Measurements from ENCODE around the gene RENBP.

The RENBP gene

GRCh38 chrX:153961292-153961691, 16.8 kb upstream of the RENBP start:
- in situ Hi-C loops (cut with MboI; ENCODE audit: low pct_unique_long_range_greater_than_20kb, low sequenced_read_pairs, unreplicated experiment), result no loop called here
- no peak for DNase-seq (ENCODE audit: low spot score)
- no peak for TF ChIP-seq CTCF (IDR thresholded peaks at IDR 0.05; ENCODE audit: extremely low read depth, insufficient read depth, missing control alignments)

GRCh38 chrX:153960786-153961185, 16.3 kb upstream of the RENBP start:
- in situ Hi-C loops (cut with MboI; ENCODE audit: low pct_unique_long_range_greater_than_20kb, low sequenced_read_pairs, unreplicated experiment), result no loop called here
- no peak for TF ChIP-seq CTCF (IDR thresholded peaks at IDR 0.05; ENCODE audit: extremely low read depth, insufficient read depth, missing control alignments)
- DNase-seq (ENCODE audit: low spot score), result no peak

GRCh38 chrX:153960077-153960476, 15.6 kb upstream of the RENBP start:
- TF ChIP-seq CTCF (IDR thresholded peaks at IDR 0.05; ENCODE audit: extremely low read depth, insufficient read depth, missing control alignments), result no peak
- no peak for DNase-seq (ENCODE audit: low spot score)
- in situ Hi-C loops (cut with MboI; ENCODE audit: low pct_unique_long_range_greater_than_20kb, low sequenced_read_pairs, unreplicated experiment), result no loop called here

- DNase-seq (ENCODE audit: low spot score), result no peak
- TF ChIP-seq CTCF (IDR thresholded peaks at IDR 0.05; ENCODE audit: extremely low read depth, insufficient read depth, missing control alignments), result no peak
- in situ Hi-C loops (cut with MboI; ENCODE audit: low pct_unique_long_range_greater_than_20kb, low sequenced_read_pairs, unreplicated experiment), result no loop called here
These were observed 15.2 kb upstream of the RENBP start for GRCh38 chrX:153959649-153960048.

GRCh38 chrX:153958605-153959004, 14.2 kb upstream of the RENBP start:
- no peak for TF ChIP-seq CTCF (IDR thresholded peaks at IDR 0.05; ENCODE audit: extremely low read depth, insufficient read depth, missing control alignments)
- DNase-seq (ENCODE audit: low spot score), result no peak
- in situ Hi-C loops (cut with MboI; ENCODE audit: low pct_unique_long_range_greater_than_20kb, low sequenced_read_pairs, unreplicated experiment), result no loop called here

- no peak for TF ChIP-seq CTCF (IDR thresholded peaks at IDR 0.05; ENCODE audit: extremely low read depth, insufficient read depth, missing control alignments)
- in situ Hi-C loops (cut with MboI; ENCODE audit: low pct_unique_long_range_greater_than_20kb, low sequenced_read_pairs, unreplicated experiment), result no loop called here
- no peak for DNase-seq (ENCODE audit: low spot score)
These were observed 12.8 kb upstream of the RENBP start for GRCh38 chrX:153957224-153957623.
